ENCODE data around the gene IPO11.

- TF ChIP-seq, protein P1, sequence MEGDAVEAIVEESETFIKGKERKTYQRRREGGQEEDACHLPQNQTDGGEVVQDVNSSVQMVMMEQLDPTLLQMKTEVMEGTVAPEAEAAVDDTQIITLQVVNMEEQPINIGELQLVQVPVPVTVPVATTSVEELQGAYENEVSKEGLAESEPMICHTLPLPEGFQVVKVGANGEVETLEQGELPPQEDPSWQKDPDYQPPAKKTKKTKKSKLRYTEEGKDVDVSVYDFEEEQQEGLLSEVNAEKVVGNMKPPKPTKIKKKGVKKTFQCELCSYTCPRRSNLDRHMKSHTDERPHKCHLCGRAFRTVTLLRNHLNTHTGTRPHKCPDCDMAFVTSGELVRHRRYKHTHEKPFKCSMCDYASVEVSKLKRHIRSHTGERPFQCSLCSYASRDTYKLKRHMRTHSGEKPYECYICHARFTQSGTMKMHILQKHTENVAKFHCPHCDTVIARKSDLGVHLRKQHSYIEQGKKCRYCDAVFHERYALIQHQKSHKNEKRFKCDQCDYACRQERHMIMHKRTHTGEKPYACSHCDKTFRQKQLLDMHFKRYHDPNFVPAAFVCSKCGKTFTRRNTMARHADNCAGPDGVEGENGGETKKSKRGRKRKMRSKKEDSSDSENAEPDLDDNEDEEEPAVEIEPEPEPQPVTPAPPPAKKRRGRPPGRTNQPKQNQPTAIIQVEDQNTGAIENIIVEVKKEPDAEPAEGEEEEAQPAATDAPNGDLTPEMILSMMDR (conservative IDR thresholded peaks at IDR 0.05; ENCODE audit: low read depth in 2 of 2) = no peak
- TF ChIP-seq EZH2 (IDR thresholded peaks at IDR 0.05; ENCODE audit: low read depth, unreplicated experiment) (no peak), POLR2AphosphoS5 (IDR thresholded peaks at IDR 0.05; ENCODE audit: low read depth) (no peak), EZH2phosphoT487 (IDR thresholded peaks at IDR 0.05; ENCODE audit: unreplicated experiment) (no peak), CREB1 (CRISPR knock-in tag; IDR thresholded peaks at IDR 0.05; ENCODE audit: low read depth) (no peak), ZNF331 (CRISPR knock-in tag; IDR thresholded peaks at IDR 0.05; ENCODE audit: low read depth) (no peak), ZNF114 (CRISPR knock-in tag; IDR thresholded peaks at IDR 0.05) (no peak), JUNB (IDR thresholded peaks at IDR 0.05; ENCODE audit: unreplicated experiment) (no peak), ETS1 (IDR thresholded peaks at IDR 0.05) (no peak), STAT1 (IDR thresholded peaks at IDR 0.05; ENCODE audit: unreplicated experiment) (no peak)
- TF ChIP-seq, protein P2, sequence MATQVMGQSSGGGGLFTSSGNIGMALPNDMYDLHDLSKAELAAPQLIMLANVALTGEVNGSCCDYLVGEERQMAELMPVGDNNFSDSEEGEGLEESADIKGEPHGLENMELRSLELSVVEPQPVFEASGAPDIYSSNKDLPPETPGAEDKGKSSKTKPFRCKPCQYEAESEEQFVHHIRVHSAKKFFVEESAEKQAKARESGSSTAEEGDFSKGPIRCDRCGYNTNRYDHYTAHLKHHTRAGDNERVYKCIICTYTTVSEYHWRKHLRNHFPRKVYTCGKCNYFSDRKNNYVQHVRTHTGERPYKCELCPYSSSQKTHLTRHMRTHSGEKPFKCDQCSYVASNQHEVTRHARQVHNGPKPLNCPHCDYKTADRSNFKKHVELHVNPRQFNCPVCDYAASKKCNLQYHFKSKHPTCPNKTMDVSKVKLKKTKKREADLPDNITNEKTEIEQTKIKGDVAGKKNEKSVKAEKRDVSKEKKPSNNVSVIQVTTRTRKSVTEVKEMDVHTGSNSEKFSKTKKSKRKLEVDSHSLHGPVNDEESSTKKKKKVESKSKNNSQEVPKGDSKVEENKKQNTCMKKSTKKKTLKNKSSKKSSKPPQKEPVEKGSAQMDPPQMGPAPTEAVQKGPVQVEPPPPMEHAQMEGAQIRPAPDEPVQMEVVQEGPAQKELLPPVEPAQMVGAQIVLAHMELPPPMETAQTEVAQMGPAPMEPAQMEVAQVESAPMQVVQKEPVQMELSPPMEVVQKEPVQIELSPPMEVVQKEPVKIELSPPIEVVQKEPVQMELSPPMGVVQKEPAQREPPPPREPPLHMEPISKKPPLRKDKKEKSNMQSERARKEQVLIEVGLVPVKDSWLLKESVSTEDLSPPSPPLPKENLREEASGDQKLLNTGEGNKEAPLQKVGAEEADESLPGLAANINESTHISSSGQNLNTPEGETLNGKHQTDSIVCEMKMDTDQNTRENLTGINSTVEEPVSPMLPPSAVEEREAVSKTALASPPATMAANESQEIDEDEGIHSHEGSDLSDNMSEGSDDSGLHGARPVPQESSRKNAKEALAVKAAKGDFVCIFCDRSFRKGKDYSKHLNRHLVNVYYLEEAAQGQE (IDR thresholded peaks at IDR 0.05; ENCODE audit: unreplicated experiment) = no peak
- TF ChIP-seq, protein P3, sequence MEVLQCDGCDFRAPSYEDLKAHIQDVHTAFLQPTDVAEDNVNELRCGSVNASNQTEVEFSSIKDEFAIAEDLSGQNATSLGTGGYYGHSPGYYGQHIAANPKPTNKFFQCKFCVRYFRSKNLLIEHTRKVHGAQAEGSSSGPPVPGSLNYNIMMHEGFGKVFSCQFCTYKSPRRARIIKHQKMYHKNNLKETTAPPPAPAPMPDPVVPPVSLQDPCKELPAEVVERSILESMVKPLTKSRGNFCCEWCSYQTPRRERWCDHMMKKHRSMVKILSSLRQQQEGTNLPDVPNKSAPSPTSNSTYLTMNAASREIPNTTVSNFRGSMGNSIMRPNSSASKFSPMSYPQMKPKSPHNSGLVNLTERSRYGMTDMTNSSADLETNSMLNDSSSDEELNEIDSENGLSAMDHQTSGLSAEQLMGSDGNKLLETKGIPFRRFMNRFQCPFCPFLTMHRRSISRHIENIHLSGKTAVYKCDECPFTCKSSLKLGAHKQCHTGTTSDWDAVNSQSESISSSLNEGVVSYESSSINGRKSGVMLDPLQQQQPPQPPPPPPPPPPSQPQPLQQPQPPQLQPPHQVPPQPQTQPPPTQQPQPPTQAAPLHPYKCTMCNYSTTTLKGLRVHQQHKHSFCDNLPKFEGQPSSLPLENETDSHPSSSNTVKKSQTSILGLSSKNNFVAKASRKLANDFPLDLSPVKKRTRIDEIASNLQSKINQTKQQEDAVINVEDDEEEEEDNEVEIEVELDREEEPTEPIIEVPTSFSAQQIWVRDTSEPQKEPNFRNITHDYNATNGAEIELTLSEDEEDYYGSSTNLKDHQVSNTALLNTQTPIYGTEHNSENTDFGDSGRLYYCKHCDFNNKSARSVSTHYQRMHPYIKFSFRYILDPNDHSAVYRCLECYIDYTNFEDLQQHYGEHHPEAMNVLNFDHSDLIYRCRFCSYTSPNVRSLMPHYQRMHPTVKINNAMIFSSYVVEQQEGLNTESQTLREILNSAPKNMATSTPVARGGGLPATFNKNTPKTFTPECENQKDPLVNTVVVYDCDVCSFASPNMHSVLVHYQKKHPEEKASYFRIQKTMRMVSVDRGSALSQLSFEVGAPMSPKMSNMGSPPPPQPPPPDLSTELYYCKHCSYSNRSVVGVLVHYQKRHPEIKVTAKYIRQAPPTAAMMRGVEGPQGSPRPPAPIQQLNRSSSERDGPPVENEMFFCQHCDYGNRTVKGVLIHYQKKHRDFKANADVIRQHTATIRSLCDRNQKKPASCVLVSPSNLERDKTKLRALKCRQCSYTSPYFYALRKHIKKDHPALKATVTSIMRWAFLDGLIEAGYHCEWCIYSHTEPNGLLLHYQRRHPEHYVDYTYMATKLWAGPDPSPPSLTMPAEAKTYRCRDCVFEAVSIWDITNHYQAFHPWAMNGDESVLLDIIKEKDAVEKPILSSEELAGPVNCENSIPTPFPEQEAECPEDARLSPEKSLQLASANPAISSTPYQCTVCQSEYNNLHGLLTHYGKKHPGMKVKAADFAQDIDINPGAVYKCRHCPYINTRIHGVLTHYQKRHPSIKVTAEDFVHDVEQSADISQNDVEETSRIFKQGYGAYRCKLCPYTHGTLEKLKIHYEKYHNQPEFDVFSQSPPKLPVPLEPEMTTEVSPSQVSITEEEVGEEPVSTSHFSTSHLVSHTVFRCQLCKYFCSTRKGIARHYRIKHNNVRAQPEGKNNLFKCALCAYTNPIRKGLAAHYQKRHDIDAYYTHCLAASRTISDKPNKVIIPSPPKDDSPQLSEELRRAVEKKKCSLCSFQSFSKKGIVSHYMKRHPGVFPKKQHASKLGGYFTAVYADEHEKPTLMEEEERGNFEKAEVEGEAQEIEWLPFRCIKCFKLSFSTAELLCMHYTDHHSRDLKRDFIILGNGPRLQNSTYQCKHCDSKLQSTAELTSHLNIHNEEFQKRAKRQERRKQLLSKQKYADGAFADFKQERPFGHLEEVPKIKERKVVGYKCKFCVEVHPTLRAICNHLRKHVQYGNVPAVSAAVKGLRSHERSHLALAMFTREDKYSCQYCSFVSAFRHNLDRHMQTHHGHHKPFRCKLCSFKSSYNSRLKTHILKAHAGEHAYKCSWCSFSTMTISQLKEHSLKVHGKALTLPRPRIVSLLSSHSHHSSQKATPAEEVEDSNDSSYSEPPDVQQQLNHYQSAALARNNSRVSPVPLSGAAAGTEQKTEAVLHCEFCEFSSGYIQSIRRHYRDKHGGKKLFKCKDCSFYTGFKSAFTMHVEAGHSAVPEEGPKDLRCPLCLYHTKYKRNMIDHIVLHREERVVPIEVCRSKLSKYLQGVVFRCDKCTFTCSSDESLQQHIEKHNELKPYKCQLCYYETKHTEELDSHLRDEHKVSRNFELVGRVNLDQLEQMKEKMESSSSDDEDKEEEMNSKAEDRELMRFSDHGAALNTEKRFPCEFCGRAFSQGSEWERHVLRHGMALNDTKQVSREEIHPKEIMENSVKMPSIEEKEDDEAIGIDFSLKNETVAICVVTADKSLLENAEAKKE (CRISPR knock-in tag; IDR thresholded peaks at IDR 0.05) = no peak
Observed at GRCh38 chr5:62499756-62500155, 87.2 kb downstream of the IPO11 start.

Data from GM23338 (cell line).